Prostate gland (tissue), 2 donors: Measurements from ENCODE around the gene AK8.

Source experiments
- POLR2AphosphoS5 ChIP-seq: sonication (generic); formaldehyde crosslinking; IDR thresholded peaks from one replicate; pipeline ENCODE4 v1.6.1; 2017; ENCODE audit warnings: antibody characterized with exemption
- TF ChIP-seq, protein P1 (sequence below), 4 experiments: fragments of 200-600 bp in 2 of 4; fragments of 450-650 bp in 2 of 4; sonication (generic) in 2 of 4; IDR thresholded peaks; 1 replicate in 3 of 4; 2 replicates in 1 of 4; pipeline ENCODE4 v1.5.1; 2016 to 2019; ENCODE audit warnings: antibody characterized with exemption in 4 of 4, mild to moderate bottlenecking in 2 of 4, moderate library complexity in 2 of 4

DNA sequence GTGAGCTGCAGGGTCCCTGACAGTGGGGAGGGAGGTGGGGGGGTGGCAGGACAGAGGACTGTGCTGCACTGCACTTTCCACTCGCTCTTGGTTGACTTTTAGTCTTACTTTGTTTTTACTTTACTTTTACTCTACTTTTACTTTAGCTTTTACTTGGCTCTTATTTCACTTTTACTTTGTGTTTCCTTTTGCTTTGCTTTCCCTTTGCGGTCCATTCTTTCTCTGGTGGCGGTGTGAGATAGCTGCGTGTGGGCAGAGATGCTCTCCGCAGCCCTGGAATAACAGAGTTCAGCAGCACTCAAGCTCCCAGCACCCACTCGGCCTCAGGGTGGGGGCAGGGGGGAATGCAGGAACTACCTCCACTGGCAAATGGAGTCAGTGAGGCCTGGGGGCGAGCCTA lies 4.7 kb downstream of the AK8 start:
- TF ChIP-seq, protein P1, sequence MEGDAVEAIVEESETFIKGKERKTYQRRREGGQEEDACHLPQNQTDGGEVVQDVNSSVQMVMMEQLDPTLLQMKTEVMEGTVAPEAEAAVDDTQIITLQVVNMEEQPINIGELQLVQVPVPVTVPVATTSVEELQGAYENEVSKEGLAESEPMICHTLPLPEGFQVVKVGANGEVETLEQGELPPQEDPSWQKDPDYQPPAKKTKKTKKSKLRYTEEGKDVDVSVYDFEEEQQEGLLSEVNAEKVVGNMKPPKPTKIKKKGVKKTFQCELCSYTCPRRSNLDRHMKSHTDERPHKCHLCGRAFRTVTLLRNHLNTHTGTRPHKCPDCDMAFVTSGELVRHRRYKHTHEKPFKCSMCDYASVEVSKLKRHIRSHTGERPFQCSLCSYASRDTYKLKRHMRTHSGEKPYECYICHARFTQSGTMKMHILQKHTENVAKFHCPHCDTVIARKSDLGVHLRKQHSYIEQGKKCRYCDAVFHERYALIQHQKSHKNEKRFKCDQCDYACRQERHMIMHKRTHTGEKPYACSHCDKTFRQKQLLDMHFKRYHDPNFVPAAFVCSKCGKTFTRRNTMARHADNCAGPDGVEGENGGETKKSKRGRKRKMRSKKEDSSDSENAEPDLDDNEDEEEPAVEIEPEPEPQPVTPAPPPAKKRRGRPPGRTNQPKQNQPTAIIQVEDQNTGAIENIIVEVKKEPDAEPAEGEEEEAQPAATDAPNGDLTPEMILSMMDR (IDR thresholded peaks at IDR 0.05) = no peak
- no peak for TF ChIP-seq POLR2AphosphoS5
